ENCODE measurements around the gene GNAI2.
A peak's percentile ranks its signal among the peaks of the same experiment; 100 is the strongest.
"Not testable (repeated sequence)": the region's sequence is repeated elsewhere in the genome, so short reads cannot be mapped to it uniquely, and the experiment has no call there.

The GNAI2 gene

GRCh38 chr3:50261505-50261904, 25.5 kb downstream of the GNAI2 start:
- TF ChIP-seq CTCF (IDR thresholded peaks at IDR 0.05), result no peak
- peaks cover 15 to 18% of the 10 kb centered on the region in 2 experiments for H3K4me1 ChIP-seq (ENCODE audit: control insufficient read depth in 1 of 2, insufficient read depth in 1 of 2, low read depth in 1 of 2, low read length in 1 of 2)
- H3K36me3 ChIP-seq, result peaks cover 54% of the 10 kb centered on the region

DNA sequence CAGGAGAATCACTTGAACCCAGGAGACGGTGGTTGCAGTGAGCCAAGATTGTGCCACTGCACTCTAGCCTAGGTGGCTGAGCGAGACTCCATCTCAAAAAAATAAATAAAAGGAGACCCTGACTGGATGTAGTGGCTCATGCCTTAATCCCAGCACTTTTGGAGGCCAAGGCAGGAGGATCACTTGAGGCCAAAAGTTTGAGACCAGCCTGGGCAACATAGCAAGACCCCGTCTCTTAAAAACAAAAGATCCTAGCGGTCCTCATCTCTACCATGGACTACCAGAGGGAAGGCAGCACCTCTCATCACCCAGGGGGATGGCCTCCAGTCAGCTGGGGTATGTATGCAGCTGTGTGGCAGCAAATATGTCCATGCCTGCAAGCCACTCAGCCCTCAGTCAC, 26.2 kb downstream of the GNAI2 start:
- H3K27ac ChIP-seq, result peak overlapping the region; percentile 100
- H3K36me3 ChIP-seq, result peaks cover 47% of the 10 kb centered on the region
- H3K4me1 ChIP-seq (ENCODE audit: control insufficient read depth in 1 of 2, insufficient read depth in 1 of 2, low read depth in 1 of 2, low read length in 1 of 2), result peaks cover 15 to 18% of the 10 kb centered on the region in 2 experiments
- not testable (repeated sequence) for H3K4me3 ChIP-seq (ENCODE audit: low read depth in 1 of 2, low read length in 1 of 2); H3K9me3 ChIP-seq
- peaks cover 27% of the 10 kb centered on the region for H3K27me3 ChIP-seq

More at GRCh38 chr3:50261505-50261904, 25.5 kb downstream of the GNAI2 start:
- H3K4me3 ChIP-seq (ENCODE audit: low read depth in 1 of 2, low read length in 1 of 2), result no peak overlapping the region
- H3K9me3 ChIP-seq, result peaks cover 10% of the 10 kb centered on the region
- H3K27ac ChIP-seq, result peak overlapping the region; percentile 100
- peaks cover 20% of the 10 kb centered on the region for H3K27me3 ChIP-seq

DNA sequence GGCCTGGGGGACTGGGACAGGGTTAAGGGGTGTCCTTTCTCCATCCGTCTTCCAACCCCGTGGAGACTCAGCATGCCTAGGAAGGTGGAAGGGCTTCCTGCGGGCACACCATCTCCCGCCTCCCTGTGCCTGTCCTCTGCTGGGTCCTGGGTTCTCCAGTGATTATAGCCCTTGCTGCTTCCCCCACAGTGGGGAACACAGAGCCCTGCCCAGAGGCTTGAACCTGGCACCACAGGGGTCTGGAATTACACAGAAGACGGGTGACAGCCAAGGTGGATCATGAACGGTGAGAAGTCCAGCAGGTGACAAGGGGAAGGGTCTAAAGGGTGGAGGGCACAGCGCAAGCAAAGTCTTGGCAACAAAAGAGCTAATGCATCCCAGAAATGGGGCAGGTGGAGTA, 26.8 kb downstream of the GNAI2 start:
- Histone ChIP-seq H3K27ac (no peak overlapping the region), H3K27me3 (peaks cover 33% of the 10 kb centered on the region), H3K4me1 (ENCODE audit: control insufficient read depth in 1 of 2, insufficient read depth in 1 of 2, low read depth in 1 of 2, low read length in 1 of 2) (peaks cover 15 to 18% of the 10 kb centered on the region in 2 experiments), H3K9me3 (peaks cover 1% of the 10 kb centered on the region), H3K4me3 (ENCODE audit: low read depth in 1 of 2, low read length in 1 of 2) (no peak overlapping the region), H3K36me3 (peaks cover 41% of the 10 kb centered on the region)
- TF ChIP-seq CTCF (IDR thresholded peaks at IDR 0.05), result no peak

DNA sequence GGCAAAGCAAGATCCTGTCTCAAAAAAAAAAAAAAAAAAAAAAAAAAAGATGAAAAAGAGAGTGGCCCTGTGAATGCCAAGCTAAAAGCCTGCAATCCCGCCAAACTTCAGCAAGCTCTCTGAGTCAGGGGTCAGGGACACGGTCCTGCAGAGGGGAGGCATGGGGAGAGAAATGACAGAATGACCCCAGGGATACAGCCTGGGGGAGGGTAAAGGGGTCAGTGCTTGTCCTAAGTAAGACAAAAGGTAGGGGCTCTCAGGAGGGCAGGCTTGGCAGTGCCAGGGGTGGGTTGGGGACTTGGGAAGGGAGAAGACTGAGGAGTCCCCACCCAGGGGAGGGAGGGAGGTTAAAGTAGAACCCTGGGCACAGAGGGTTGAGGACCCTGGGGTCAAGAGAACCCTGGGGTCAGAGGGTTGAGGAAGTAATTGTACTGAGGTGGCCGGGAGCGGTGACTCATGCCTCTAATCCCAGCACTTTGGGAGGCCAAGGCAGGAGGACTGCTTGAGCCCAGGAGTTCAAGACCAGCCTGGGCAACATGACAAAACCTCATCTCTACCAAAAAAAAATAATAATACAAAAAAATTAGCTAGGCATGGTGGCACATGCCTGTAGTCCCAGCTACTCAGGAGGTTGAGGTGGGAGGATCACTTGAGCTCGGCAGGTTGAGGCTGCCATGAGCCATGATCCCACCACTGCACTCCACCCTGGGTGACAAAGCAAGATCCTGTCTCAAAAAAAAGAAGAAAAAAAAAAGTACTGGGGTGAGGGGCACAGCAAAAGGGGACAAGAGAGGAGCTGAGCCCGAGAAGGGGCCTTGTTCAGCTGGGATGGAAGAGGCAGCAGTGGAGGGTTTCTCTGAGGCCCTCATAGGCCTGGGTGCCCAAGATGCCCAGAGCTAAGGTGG, 27.7 kb downstream of the GNAI2 start:
- Histone ChIP-seq H3K27ac (no peak overlapping the region), H3K4me1 (ENCODE audit: control insufficient read depth in 1 of 2, insufficient read depth in 1 of 2, low read depth in 1 of 2, low read length in 1 of 2) (peaks cover 15 to 18% of the 10 kb centered on the region in 2 experiments), H3K36me3 (peaks cover 32% of the 10 kb centered on the region), H3K9me3 (no peaks in the 10 kb centered on the region), H3K4me3 (ENCODE audit: low read depth in 1 of 2, low read length in 1 of 2) (no peak overlapping the region), H3K27me3 (peaks cover 43% of the 10 kb centered on the region)
- TF ChIP-seq CTCF (IDR thresholded peaks at IDR 0.05), result no peak

GRCh38 chr3:50264383-50264963, 28.5 kb downstream of the GNAI2 start:
- Histone ChIP-seq H3K27me3 (peaks cover 49% of the 10 kb centered on the region), H3K36me3 (peaks cover 24% of the 10 kb centered on the region), H3K4me3 (ENCODE audit: low read depth in 1 of 2, low read length in 1 of 2) (no peak overlapping the region), H3K27ac (no peak overlapping the region), H3K9me3 (no peaks in the 10 kb centered on the region), H3K4me1 (ENCODE audit: control insufficient read depth in 1 of 2, insufficient read depth in 1 of 2, low read depth in 1 of 2, low read length in 1 of 2) (peaks cover 13 to 16% of the 10 kb centered on the region in 2 experiments)
- no peak for TF ChIP-seq CTCF (IDR thresholded peaks at IDR 0.05)

GRCh38 chr3:50264964-50265485, 29.0 kb downstream of the GNAI2 start:
- TF ChIP-seq CTCF (IDR thresholded peaks at IDR 0.05), result no peak
- H3K4me1 ChIP-seq (ENCODE audit: control insufficient read depth in 1 of 2, insufficient read depth in 1 of 2, low read depth in 1 of 2, low read length in 1 of 2), result peaks cover 9 to 11% of the 10 kb centered on the region in 2 experiments
- H3K4me3 ChIP-seq (ENCODE audit: low read depth in 1 of 2, low read length in 1 of 2), result no peak overlapping the region
- H3K36me3 ChIP-seq, result peaks cover 21% of the 10 kb centered on the region
- no peaks in the 10 kb centered on the region for H3K9me3 ChIP-seq
- H3K27ac ChIP-seq, result no peak overlapping the region
- H3K27me3 ChIP-seq, result peaks cover 49% of the 10 kb centered on the region
